Measurements from ENCODE around the gene DPEP2. TPM values are rescaled to one million over a fixed set of nuclear protein-coding genes. Genes with fewer than 3 reads are reported as not detected.

The DPEP2 gene
- total RNA-seq, 2 experiments from 2014 or later = 3.2 to 3.8 TPM

- POLR2A ChIA-PET = no interaction called here
- intact Hi-C loops (cut with DNase I, micrococcal nuclease) = no loop called here
Measured at GRCh38 chr16:67990018-67990386, 9.3 kb downstream of the DPEP2 start.

GRCh38 chr16:67989322-67990017 lies 9.8 kb downstream of the DPEP2 start:
- Mint-ChIP-seq H3K36me3 (ENCODE audit: low read depth) (no peaks in the 10 kb centered on the region), H3K9me3 (ENCODE audit: low read depth) (no peaks in the 10 kb centered on the region), H3K4me3 (no peak overlapping the region), H3K4me1 (peaks cover 22% of the 10 kb centered on the region), H3K27ac (no peak overlapping the region), H3K27me3 (no peaks in the 10 kb centered on the region)
- ATAC-seq (no peak), DNase-seq (no peak)
- ChIA-PET POLR2A (no interaction called here), CTCF (interaction anchor here (0.5 kb wide), 1 partner anchor 9 kb away, joined by 3 read pairs; the partner anchor contains the start of gene DPEP2)
- intact Hi-C loops (cut with DNase I, micrococcal nuclease) = no loop called here

More at GRCh38 chr16:67990018-67990386, 9.3 kb downstream of the DPEP2 start:
- no peaks in the 10 kb centered on the region for H3K36me3 Mint-ChIP-seq (ENCODE audit: low read depth)
- ATAC-seq (no peak), DNase-seq (no peak)
- H3K4me3 Mint-ChIP-seq = no peak overlapping the region
- H3K27me3 Mint-ChIP-seq = no peaks in the 10 kb centered on the region
- peaks cover 21% of the 10 kb centered on the region for H3K4me1 Mint-ChIP-seq
- CTCF ChIA-PET = no interaction called here
- H3K9me3 Mint-ChIP-seq (ENCODE audit: low read depth) = no peaks in the 10 kb centered on the region
- H3K27ac Mint-ChIP-seq = peak overlapping the region; percentile 47

GRCh38 chr16:67988675-67989074 lies 10.6 kb downstream of the DPEP2 start:
- no peaks in the 10 kb centered on the region for H3K27me3 Mint-ChIP-seq
- no peak overlapping the region for H3K27ac Mint-ChIP-seq
- ATAC-seq (no peak), DNase-seq (no peak)
- no peaks in the 10 kb centered on the region for H3K36me3 Mint-ChIP-seq (ENCODE audit: low read depth)
- peaks cover 26% of the 10 kb centered on the region for H3K4me1 Mint-ChIP-seq
- H3K4me3 Mint-ChIP-seq = no peak overlapping the region
- no peaks in the 10 kb centered on the region for H3K9me3 Mint-ChIP-seq (ENCODE audit: low read depth)
- POLR2A ChIA-PET = no interaction called here
- CTCF ChIA-PET = interaction anchor here (1.4 kb wide), 1 partner anchor 10 kb away, joined by 5 read pairs; the partner anchor contains the start of gene DPEP2
- intact Hi-C loops (cut with DNase I, micrococcal nuclease) = no loop called here

- ChIA-PET POLR2A (interaction anchor here (1.3 kb wide), 1 partner anchor 12 kb away, joined by 3 read pairs; the partner anchor contains the start of gene DPEP2), CTCF (interaction anchor here (0.6 to 1.4 kb wide), 5 partner anchors 11 to 138 kb away, joined by 3 to 5 read pairs (median 3); partner anchors contain the start of genes CTRL and DPEP2)
- intact Hi-C loops (cut with DNase I, micrococcal nuclease) = no loop called here
- H3K4me3 Mint-ChIP-seq = no peak overlapping the region
- no peaks in the 10 kb centered on the region for H3K9me3 Mint-ChIP-seq (ENCODE audit: low read depth)
- peak overlapping the region; percentile 1 for H3K27ac Mint-ChIP-seq
- peaks cover 28% of the 10 kb centered on the region for H3K4me1 Mint-ChIP-seq
- no peaks in the 10 kb centered on the region for H3K27me3 Mint-ChIP-seq
- DNase-seq = no peak
- H3K36me3 Mint-ChIP-seq (ENCODE audit: low read depth) = no peaks in the 10 kb centered on the region
- no peak for ATAC-seq
Measured at GRCh38 chr16:67987460-67988160, 11.7 kb downstream of the DPEP2 start.

- CTCF ChIA-PET = interaction anchor here (0.6 to 1.5 kb wide), 6 partner anchors 12 to 241 kb away, joined by 3 to 4 read pairs (median 3); partner anchors contain the start of genes CTRL and PSMB10
- no peak overlapping the region for H3K27ac Mint-ChIP-seq
- H3K36me3 Mint-ChIP-seq (ENCODE audit: low read depth) = no peaks in the 10 kb centered on the region
- intact Hi-C loops (cut with DNase I, micrococcal nuclease) = no loop called here
- no peak for ATAC-seq
- H3K4me3 Mint-ChIP-seq = no peak overlapping the region
- H3K4me1 Mint-ChIP-seq = peaks cover 25% of the 10 kb centered on the region
- no peak for DNase-seq
- no peaks in the 10 kb centered on the region for H3K27me3 Mint-ChIP-seq
- H3K9me3 Mint-ChIP-seq (ENCODE audit: low read depth) = no peaks in the 10 kb centered on the region
- POLR2A ChIA-PET = interaction anchor here (1.3 kb wide), 1 partner anchor 12 kb away, joined by 3 read pairs; the partner anchor contains the start of gene DPEP2
Measured at GRCh38 chr16:67986949-67987348, 12.3 kb downstream of the DPEP2 start.

GRCh38 chr16:67982011-67982696 lies 17.1 kb downstream of the DPEP2 start:
- Mint-ChIP-seq H3K36me3 (ENCODE audit: low read depth) (no peaks in the 10 kb centered on the region), H3K27me3 (no peaks in the 10 kb centered on the region), H3K4me1 (peaks cover 25% of the 10 kb centered on the region), H3K27ac (no peak overlapping the region), H3K4me3 (no peak overlapping the region), H3K9me3 (ENCODE audit: low read depth) (no peaks in the 10 kb centered on the region)
- ChIA-PET CTCF (interaction anchor here (1.1 to 3.5 kb wide), 3 partner anchors 13 to 24 kb away, joined by 4 to 11 read pairs (median 4); no protein-coding TSS in a partner anchor), POLR2A (interaction anchor here (0.6 kb wide), 3 partner anchors 22 to 339 kb away, joined by 3 to 4 read pairs (median 3); no protein-coding TSS in a partner anchor)
- intact Hi-C loops (cut with DNase I, micrococcal nuclease) = no loop called here
- DNase-seq (no peak), ATAC-seq (no peak)

- POLR2A ChIA-PET = no interaction called here
- H3K4me3 Mint-ChIP-seq = no peak within 1 kb of the TSS
- CTCF ChIA-PET = interaction anchor here (0.6 to 1.2 kb wide), 2 partner anchors 13 to 37 kb away, joined by 3 read pairs; no protein-coding TSS in a partner anchor
- H3K27ac Mint-ChIP-seq = no peak within 1 kb of the TSS
- H3K4me1 Mint-ChIP-seq = peaks cover 25% of the 10 kb centered on the region
- H3K9me3 Mint-ChIP-seq (ENCODE audit: low read depth) = no peaks in the 10 kb centered on the region
- peak; percentile 44 for DNase-seq
- ATAC-seq = no peak
- intact Hi-C loops (cut with DNase I, micrococcal nuclease) = no loop called here
- H3K36me3 Mint-ChIP-seq (ENCODE audit: low read depth) = no peaks in the 10 kb centered on the region
- no peaks in the 10 kb centered on the region for H3K27me3 Mint-ChIP-seq
Measured at GRCh38 chr16:67979955-67980678, 19.2 kb downstream of the DPEP2 start, which contains the start of gene DPEP3. Gene DPEP3, minus strand, starts transcription at chr16:67980499. Its CDS starts 119 bp downstream, at chr16:67980380.

- H3K4me1 Mint-ChIP-seq = peaks cover under 1% of the 10 kb centered on the region
- no peak overlapping the region for H3K27ac Mint-ChIP-seq
- intact Hi-C loops (cut with DNase I, micrococcal nuclease) = no loop called here
- CTCF ChIA-PET = interaction anchor here (0.6 to 1.0 kb wide), 5 partner anchors 15 to 664 kb away, joined by 3 read pairs; no protein-coding TSS in a partner anchor
- no peaks in the 10 kb centered on the region for H3K9me3 Mint-ChIP-seq (ENCODE audit: low read depth)
- DNase-seq = no peak
- H3K36me3 Mint-ChIP-seq (ENCODE audit: low read depth) = no peaks in the 10 kb centered on the region
- POLR2A ChIA-PET = no interaction called here
- no peak for ATAC-seq
- H3K4me3 Mint-ChIP-seq = no peak overlapping the region
- H3K27me3 Mint-ChIP-seq = no peaks in the 10 kb centered on the region
Measured at GRCh38 chr16:67977469-67978227, 21.6 kb downstream of the DPEP2 start.

- Mint-ChIP-seq H3K9me3 (ENCODE audit: low read depth) (no peaks in the 10 kb centered on the region), H3K4me3 (no peak overlapping the region), H3K27ac (no peak overlapping the region), H3K36me3 (ENCODE audit: low read depth) (no peaks in the 10 kb centered on the region), H3K27me3 (no peaks in the 10 kb centered on the region), H3K4me1 (no peaks in the 10 kb centered on the region)
- DNase-seq (no peak), ATAC-seq (no peak)
- POLR2A ChIA-PET = no interaction called here
- CTCF ChIA-PET = interaction anchor here (1.0 kb wide), 1 partner anchor 15 kb away, joined by 3 read pairs; no protein-coding TSS in a partner anchor
- intact Hi-C loops (cut with DNase I, micrococcal nuclease) = no loop called here
Measured at GRCh38 chr16:67977005-67977404, 22.3 kb downstream of the DPEP2 start.

GRCh38 chr16:67976205-67976604 lies 23.1 kb downstream of the DPEP2 start:
- no peaks in the 10 kb centered on the region for H3K9me3 Mint-ChIP-seq (ENCODE audit: low read depth)
- intact Hi-C loops (cut with DNase I, micrococcal nuclease) = no loop called here
- ATAC-seq = no peak

More at GRCh38 chr16:67976205-67976604, 23.1 kb downstream of the DPEP2 start:
- Mint-ChIP-seq H3K36me3 (ENCODE audit: low read depth) (no peaks in the 10 kb centered on the region), H3K27ac (no peak overlapping the region), H3K4me3 (no peak overlapping the region), H3K27me3 (no peaks in the 10 kb centered on the region), H3K4me1 (no peaks in the 10 kb centered on the region)
- DNase-seq = no peak
- POLR2A ChIA-PET = interaction anchor here (0.6 kb wide), 1 partner anchor 157 kb away, joined by 4 read pairs; no protein-coding TSS in a partner anchor
- CTCF ChIA-PET = no interaction called here
